Trophoblast cell (in vitro differentiated cells and primary cell): ENCODE measurements around the gene VWA1.

Experiments used
- DNase-seq, 2 donors: peaks; one replicate each; pipeline ENCODE4 v3.0.0-alpha.2; 2016
- H2AFZ ChIP-seq: 2 replicates; pipeline ENCODE4 v1.6.1; 2013; ENCODE audit warnings: low read length, moderate library complexity, mild to moderate bottlenecking; ENCODE audit not compliant: insufficient read depth, poor library complexity
- H2AK5ac ChIP-seq: 2 replicates; pipeline ENCODE4 v1.6.1; 2013; ENCODE audit warnings: mild to moderate bottlenecking, low read length
- H2BK120ac ChIP-seq: 2 replicates; pipeline ENCODE4 v1.6.1; 2013; ENCODE audit warnings: low read length, mild to moderate bottlenecking, moderate library complexity; ENCODE audit not compliant: insufficient read depth, poor library complexity
- H2BK12ac ChIP-seq: 2 replicates; pipeline ENCODE4 v1.6.1; 2013; ENCODE audit warnings: mild to moderate bottlenecking, low read length, moderate library complexity
- H2BK5ac ChIP-seq: 2 replicates; pipeline ENCODE4 v1.6.1; 2013; ENCODE audit warnings: low read length, low read depth, moderate library complexity, mild to moderate bottlenecking; ENCODE audit not compliant: poor library complexity
- H3K14ac ChIP-seq: 2 replicates; pipeline ENCODE4 v1.6.1; 2013; ENCODE audit warnings: mild to moderate bottlenecking, low read length
- H3K18ac ChIP-seq: 2 replicates; pipeline ENCODE4 v1.6.1; 2013; ENCODE audit warnings: mild to moderate bottlenecking, low read length
- H3K23ac ChIP-seq: 2 replicates; pipeline ENCODE4 v1.6.1; 2013; ENCODE audit warnings: low read length
- H3K27ac ChIP-seq: 2 replicates; pipeline ENCODE4 v1.5.1; 2013; ENCODE audit warnings: low read depth, mild to moderate bottlenecking, inconsistent platforms, low read length, moderate library complexity
- H3K27me3 ChIP-seq: 2 replicates; pipeline ENCODE4 v1.6.1; 2013; ENCODE audit warnings: inconsistent platforms, mild to moderate bottlenecking, low read length, moderate library complexity; ENCODE audit not compliant: insufficient read depth
- H3K36me3 ChIP-seq, 2 experiments: 1 replicate in 1 of 2; 2 replicates in 1 of 2; pipeline ENCODE4 v1.6.1; 2013; ENCODE audit warnings: low read length in 2 of 2, mild to moderate bottlenecking in 2 of 2, moderate library complexity in 1 of 2; ENCODE audit not compliant: insufficient read depth in 2 of 2, control insufficient read depth in 1 of 2
- H3K4ac ChIP-seq: 2 replicates; pipeline ENCODE4 v1.6.1; 2013; ENCODE audit warnings: low read depth, mild to moderate bottlenecking, low read length, moderate library complexity
- H3K4me1 ChIP-seq, 2 experiments: 1 replicate in 1 of 2; 2 replicates in 1 of 2; pipeline ENCODE4 v1.6.1; 2013; ENCODE audit warnings: low read length in 2 of 2, mild to moderate bottlenecking in 2 of 2, moderate library complexity in 1 of 2; ENCODE audit not compliant: insufficient read depth in 2 of 2, control insufficient read depth in 1 of 2
- H3K4me2 ChIP-seq: 2 replicates; pipeline ENCODE4 v1.6.1; 2013; ENCODE audit warnings: inconsistent platforms, mild to moderate bottlenecking, low read length, moderate library complexity
- H3K4me3 ChIP-seq: 2 replicates; pipeline ENCODE4 v1.5.1; 2013; ENCODE audit warnings: mild to moderate bottlenecking, low read depth, low read length, inconsistent platforms
- H3K79me1 ChIP-seq: one replicate; pipeline ENCODE4 v1.6.1; 2013; ENCODE audit warnings: low read length
- H3K79me2 ChIP-seq: 2 replicates; pipeline ENCODE4 v1.6.1; 2013; ENCODE audit warnings: low read length, mild to moderate bottlenecking; ENCODE audit not compliant: control insufficient read depth, insufficient read depth, poor library complexity
- H3K9ac ChIP-seq: 2 replicates; pipeline ENCODE4 v1.6.1; 2013; ENCODE audit warnings: mild to moderate bottlenecking, low read length
- H3K9me3 ChIP-seq: 2 replicates; pipeline ENCODE4 v1.6.1; 2013; ENCODE audit warnings: low read depth, mild to moderate bottlenecking, control low read depth, inconsistent platforms, low read length; ENCODE audit not compliant: insufficient read depth
- H4K12ac ChIP-seq: 2 replicates; pipeline ENCODE4 v1.6.1; 2013; ENCODE audit warnings: low read depth, mild to moderate bottlenecking, low read length, moderate library complexity
- H4K8ac ChIP-seq: 2 replicates; pipeline ENCODE4 v1.6.1; 2013; ENCODE audit warnings: low read depth, mild to moderate bottlenecking, low read length, moderate library complexity
- H4K91ac ChIP-seq: one replicate; pipeline ENCODE4 v1.6.1; 2013; ENCODE audit warnings: low read depth, mild to moderate bottlenecking, low read length, moderate library complexity
- WGBS: extraction: QIAGEN DNeasy Blood & Tissue Kit; methylation state at CpG from one replicate; pipeline ENCODE4 v1.1.7; 2013; ENCODE audit warnings: missing lambda C conversion rate; ENCODE audit not compliant: insufficient read length, insufficient coverage; ENCODE audit errors: extremely low coverage; 5-methylcytosine and 5-hydroxymethylcytosine counted together

The VWA1 gene

DNA sequence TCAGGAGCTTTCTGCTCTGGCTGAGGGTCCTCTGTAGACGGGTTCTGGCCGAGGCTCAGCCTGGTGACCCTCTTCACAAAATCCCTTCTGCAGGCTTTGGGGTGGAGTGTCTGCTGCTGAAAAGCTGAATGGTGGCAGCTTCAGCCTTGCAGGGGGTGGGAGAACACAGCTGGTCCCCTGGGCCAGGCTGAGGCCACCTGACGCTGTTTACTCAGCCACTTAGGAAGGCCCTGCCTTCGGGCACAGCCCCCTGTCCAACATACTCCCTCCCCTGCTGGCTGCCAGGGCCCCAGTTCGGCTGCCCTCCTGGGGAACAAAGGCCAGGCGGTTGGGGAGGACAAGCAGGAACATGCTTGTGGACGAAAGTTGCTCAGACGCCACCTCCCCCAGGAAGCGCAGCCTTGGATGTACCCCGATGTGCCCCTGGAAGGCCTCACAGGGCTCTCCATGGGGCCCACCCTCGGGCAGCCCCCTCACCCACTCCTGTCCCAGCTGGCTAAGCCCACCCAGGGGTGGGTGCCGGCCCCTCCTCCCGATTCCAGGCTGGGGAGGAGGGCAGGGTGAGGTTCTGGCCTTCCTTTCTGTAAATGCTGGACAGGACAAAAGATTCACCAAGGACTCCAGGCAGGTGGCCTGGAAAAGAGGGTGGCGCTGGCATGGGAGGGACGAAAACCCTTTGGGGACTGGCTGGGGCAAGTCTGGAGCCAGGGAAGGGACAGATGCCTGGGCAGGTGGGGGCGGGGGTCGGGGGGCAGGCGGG lies 14.2 kb upstream of the VWA1 start, which contains the start of gene ANKRD65:
Gene ANKRD65 (minus strand): TSS at position 130 of the 760 bp plus-strand sequence. CDS start 271 bp downstream, outside the sequence.
- H3K14ac ChIP-seq, result peak within 1 kb of the TSS; percentile 98
- no peaks in the 10 kb centered on the region for H3K27me3 ChIP-seq
- H3K9ac ChIP-seq, result no peak within 1 kb of the TSS
- DNase-seq, result no peak
- peaks cover 13% of the 10 kb centered on the region for H3K79me2 ChIP-seq
- peak within 1 kb of the TSS; percentile 100 for H4K91ac ChIP-seq
- peak within 1 kb of the TSS; percentile 86 for H3K18ac ChIP-seq
- H3K4me3 ChIP-seq, result peak within 1 kb of the TSS; percentile 54
- H3K79me1 ChIP-seq, result peaks cover 35% of the 10 kb centered on the region
- H4K8ac ChIP-seq, result peak within 1 kb of the TSS; percentile 94
- H2BK120ac ChIP-seq, result peak within 1 kb of the TSS; percentile 100
- peak within 1 kb of the TSS; percentile 57 for H3K4me2 ChIP-seq
- peak within 1 kb of the TSS; percentile 58 for H4K12ac ChIP-seq
- no peak within 1 kb of the TSS for H3K23ac ChIP-seq
- H2BK12ac ChIP-seq, result peak within 1 kb of the TSS; percentile 98
- peak within 1 kb of the TSS; percentile 84 for H2AFZ ChIP-seq
- peak within 1 kb of the TSS; percentile 98 for H2AK5ac ChIP-seq
- H2BK5ac ChIP-seq, result peak within 1 kb of the TSS; percentile 96
- H3K4ac ChIP-seq, result peak within 1 kb of the TSS; percentile 91
- no peaks in the 10 kb centered on the region for H3K9me3 ChIP-seq
- peaks cover 43 to 44% of the 10 kb centered on the region in 2 experiments for H3K4me1 ChIP-seq
- H3K36me3 ChIP-seq, result no peaks in the 10 kb centered on the region
- peak within 1 kb of the TSS; percentile 92 for H3K27ac ChIP-seq
- no CpG with 5 or more reads among the region's 18 CpGs for WGBS

DNA sequence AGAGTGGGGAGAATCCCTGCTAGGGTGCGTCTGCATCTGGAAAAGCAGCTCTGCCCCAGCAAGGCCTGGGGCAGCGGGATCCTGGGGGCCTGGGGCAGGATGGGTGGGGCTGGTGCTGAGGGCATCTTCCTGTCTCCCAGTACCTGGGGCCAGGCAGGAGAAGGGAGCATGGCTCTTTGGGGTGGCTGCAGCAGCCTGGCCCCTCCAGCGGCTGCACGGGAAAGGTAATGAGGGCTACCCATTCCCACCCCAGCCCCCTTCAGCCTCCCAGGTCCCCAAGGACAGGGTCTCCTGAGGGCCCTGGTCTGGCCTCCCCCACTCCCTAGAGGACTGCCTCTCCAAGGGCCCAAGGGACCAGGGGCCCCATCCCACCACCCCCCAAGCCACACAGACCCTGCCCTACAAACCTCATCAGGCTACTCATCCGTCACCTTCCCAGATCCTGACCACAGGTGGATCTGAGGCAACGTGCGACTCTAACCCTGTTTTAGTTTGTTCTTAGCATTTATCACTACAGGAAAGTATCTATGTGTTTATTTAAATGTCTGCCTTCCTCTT lies 13.5 kb upstream of the VWA1 start:
- no peak for DNase-seq
- WGBS, result no CpG with 5 or more reads among the region's 7 CpGs
- Histone ChIP-seq H3K9me3 (no peaks in the 10 kb centered on the region), H3K4ac (peak overlapping the region; percentile 94), H3K18ac (peak overlapping the region; percentile 86), H3K4me1 (peaks cover 44% of the 10 kb centered on the region in 2 experiments), H3K27ac (peak overlapping the region; percentile 92), H3K9ac (no peak overlapping the region), H3K27me3 (no peaks in the 10 kb centered on the region), H3K4me2 (no peak overlapping the region), H2BK12ac (peak overlapping the region; percentile 98), H3K23ac (no peak overlapping the region), H2AK5ac (peak overlapping the region; percentile 92), H3K14ac (peak overlapping the region; percentile 98), H2BK120ac (peak overlapping the region; percentile 100), H3K36me3 (no peaks in the 10 kb centered on the region), H3K4me3 (no peak overlapping the region), H2AFZ (peak overlapping the region; percentile 44), H4K91ac (peak overlapping the region; percentile 100), H3K79me2 (peaks cover 13% of the 10 kb centered on the region), H2BK5ac (peak overlapping the region; percentile 96), H4K12ac (peak overlapping the region; percentile 58), H4K8ac (peak overlapping the region; percentile 94), H3K79me1 (peaks cover 35% of the 10 kb centered on the region)

DNA sequence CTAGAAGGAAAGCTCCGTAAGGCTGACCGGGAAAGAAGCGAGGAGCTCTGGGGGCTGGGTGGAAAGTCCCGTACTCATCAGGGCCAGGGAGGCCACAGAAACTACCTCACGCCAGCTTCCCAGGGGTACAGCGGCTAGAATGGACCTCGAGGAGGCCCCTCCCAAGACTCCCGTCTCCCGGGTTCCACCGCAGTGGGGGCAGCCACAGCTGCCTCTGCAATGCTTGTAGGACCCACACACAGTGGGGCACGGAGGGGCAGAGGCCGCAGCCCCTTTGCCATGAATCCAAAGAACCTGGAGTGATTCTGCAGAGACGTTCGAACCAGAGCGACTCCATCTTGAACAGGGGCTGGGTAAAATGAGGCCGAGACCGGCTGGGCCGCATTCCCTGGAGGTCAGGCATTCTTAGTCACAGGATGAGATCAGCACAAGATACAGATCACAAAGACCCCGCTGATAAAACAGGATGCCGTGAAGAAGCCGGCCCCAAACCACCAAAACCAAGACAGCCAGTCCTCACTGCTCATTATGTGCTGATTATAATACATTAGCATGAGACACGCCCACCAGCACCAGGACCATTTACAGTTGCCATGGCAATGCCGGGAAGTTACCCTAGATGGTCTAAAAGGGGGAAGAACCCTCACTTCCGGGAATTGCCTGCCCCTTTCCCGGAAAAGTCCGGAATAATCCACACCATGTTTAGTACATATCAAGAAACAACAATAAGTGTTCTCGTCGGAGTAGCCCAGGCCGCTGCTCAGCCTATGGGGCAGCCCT lies 12.8 kb upstream of the VWA1 start:
- H4K8ac ChIP-seq, result peak overlapping the region; percentile 94
- no peak overlapping the region for H3K23ac ChIP-seq
- H3K27me3 ChIP-seq, result no peaks in the 10 kb centered on the region
- peak overlapping the region; percentile 94 for H3K4ac ChIP-seq
- H2BK5ac ChIP-seq, result peak overlapping the region; percentile 96
- H3K79me2 ChIP-seq, result peaks cover 13% of the 10 kb centered on the region
- peak overlapping the region; percentile 52 for H2AFZ ChIP-seq
- peak overlapping the region; percentile 100 for H2AK5ac ChIP-seq
- H3K27ac ChIP-seq, result peak overlapping the region; percentile 92
- peak overlapping the region; percentile 97 for H3K18ac ChIP-seq
- H3K36me3 ChIP-seq, result no peaks in the 10 kb centered on the region
- H3K9me3 ChIP-seq, result no peaks in the 10 kb centered on the region
- H4K12ac ChIP-seq, result peak overlapping the region; percentile 72
- H3K14ac ChIP-seq, result peak overlapping the region; percentile 98
- peak overlapping the region; percentile 100 for H2BK120ac ChIP-seq
- H3K79me1 ChIP-seq, result peaks cover 38% of the 10 kb centered on the region
- H3K4me1 ChIP-seq, result peaks cover 44% of the 10 kb centered on the region in 2 experiments
- peak overlapping the region; percentile 100 for H4K91ac ChIP-seq
- no peak overlapping the region for H3K4me2 ChIP-seq
- no CpG with 5 or more reads among the region's 29 CpGs for WGBS
- peak; percentile 88 to 95 for DNase-seq
- no peak overlapping the region for H3K4me3 ChIP-seq
- peak overlapping the region; percentile 98 for H2BK12ac ChIP-seq
- H3K9ac ChIP-seq, result no peak overlapping the region

DNA sequence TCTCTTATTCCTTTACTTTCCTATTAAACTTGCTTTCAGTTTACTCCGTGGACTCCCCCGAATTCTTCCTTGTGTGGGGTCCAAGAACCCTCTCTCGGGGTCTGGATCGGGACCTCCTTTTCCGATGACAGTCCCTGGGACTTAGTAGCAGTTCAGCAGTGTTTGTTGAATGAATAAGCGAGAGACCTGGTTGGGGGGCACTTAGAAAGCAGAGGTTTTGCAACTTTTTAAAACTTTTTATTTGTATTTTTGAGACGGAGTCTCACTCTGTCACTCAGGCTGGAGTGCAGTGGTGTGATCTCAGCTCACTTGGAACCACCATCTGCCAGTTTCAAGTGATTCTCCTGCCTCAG lies 12.3 kb upstream of the VWA1 start:
- Histone ChIP-seq H2AK5ac (peak overlapping the region; percentile 26), H3K79me2 (peaks cover 13% of the 10 kb centered on the region), H3K23ac (no peak overlapping the region), H4K8ac (peak overlapping the region; percentile 26), H2BK12ac (peak overlapping the region; percentile 89), H3K4me3 (no peak overlapping the region), H4K91ac (peak overlapping the region; percentile 87), H4K12ac (no peak overlapping the region), H3K14ac (no peak overlapping the region), H3K18ac (no peak overlapping the region), H2BK120ac (peak overlapping the region; percentile 91), H3K27ac (peak overlapping the region; percentile 22), H2BK5ac (peak overlapping the region; percentile 80), H3K4me1 (peaks cover 44% of the 10 kb centered on the region in 2 experiments), H2AFZ (no peak overlapping the region), H3K4ac (no peak overlapping the region), H3K79me1 (peaks cover 39% of the 10 kb centered on the region), H3K36me3 (no peaks in the 10 kb centered on the region), H3K27me3 (no peaks in the 10 kb centered on the region), H3K4me2 (no peak overlapping the region), H3K9ac (no peak overlapping the region), H3K9me3 (no peaks in the 10 kb centered on the region)
- no peak for DNase-seq
- no CpG with 5 or more reads among the region's 7 CpGs for WGBS
